C4-2B (cell line): ENCODE data around the gene ZNF668.

Experiments used
- ZFX ChIP-seq: fragments of 450-650 bp; IDR thresholded peaks from 2 replicates; pipeline ENCODE4 v1.6.1; 2017
- TF ChIP-seq, protein P1 (sequence below): fragments of 450-650 bp; conservative IDR thresholded peaks from 2 replicates; pipeline ENCODE4 v1.5.1; 2017; ENCODE audit warnings: mild to moderate bottlenecking

DNA sequence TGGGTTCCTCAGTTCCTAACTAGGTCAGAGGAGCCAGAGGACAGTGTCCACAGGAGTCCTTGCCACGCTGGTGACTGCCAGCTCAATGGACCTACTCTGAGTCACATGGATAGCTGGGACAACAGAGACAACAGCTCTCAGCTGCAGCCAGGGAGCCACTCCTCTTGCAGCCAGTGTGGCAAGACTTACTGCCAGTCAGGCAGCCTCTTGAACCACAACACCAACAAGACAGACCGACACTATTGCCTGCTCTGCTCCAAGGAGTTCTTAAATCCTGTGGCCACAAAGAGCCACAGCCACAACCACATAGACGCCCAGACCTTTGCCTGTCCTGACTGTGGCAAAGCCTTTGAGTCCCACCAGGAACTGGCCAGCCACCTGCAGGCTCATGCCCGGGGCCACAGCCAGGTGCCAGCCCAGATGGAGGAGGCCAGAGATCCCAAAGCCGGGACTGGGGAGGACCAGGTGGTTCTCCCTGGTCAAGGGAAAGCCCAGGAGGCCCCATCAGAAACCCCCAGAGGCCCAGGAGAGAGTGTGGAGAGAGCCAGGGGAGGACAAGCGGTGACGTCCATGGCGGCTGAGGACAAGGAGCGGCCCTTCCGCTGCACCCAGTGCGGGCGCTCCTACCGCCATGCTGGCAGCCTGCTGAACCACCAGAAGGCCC, 6.8 kb upstream of the ZNF668 start:
- TF ChIP-seq, protein P1, sequence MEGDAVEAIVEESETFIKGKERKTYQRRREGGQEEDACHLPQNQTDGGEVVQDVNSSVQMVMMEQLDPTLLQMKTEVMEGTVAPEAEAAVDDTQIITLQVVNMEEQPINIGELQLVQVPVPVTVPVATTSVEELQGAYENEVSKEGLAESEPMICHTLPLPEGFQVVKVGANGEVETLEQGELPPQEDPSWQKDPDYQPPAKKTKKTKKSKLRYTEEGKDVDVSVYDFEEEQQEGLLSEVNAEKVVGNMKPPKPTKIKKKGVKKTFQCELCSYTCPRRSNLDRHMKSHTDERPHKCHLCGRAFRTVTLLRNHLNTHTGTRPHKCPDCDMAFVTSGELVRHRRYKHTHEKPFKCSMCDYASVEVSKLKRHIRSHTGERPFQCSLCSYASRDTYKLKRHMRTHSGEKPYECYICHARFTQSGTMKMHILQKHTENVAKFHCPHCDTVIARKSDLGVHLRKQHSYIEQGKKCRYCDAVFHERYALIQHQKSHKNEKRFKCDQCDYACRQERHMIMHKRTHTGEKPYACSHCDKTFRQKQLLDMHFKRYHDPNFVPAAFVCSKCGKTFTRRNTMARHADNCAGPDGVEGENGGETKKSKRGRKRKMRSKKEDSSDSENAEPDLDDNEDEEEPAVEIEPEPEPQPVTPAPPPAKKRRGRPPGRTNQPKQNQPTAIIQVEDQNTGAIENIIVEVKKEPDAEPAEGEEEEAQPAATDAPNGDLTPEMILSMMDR, result no peak
- TF ChIP-seq ZFX, result no peak
